HG03095 (cell line): ENCODE data around the gene ESM1.
"Not testable (repeated sequence)": the region's sequence is repeated elsewhere in the genome, so short reads cannot be mapped to it uniquely, and the experiment has no call there.

Source experiments
- ATAC-seq: cut with Tn5 transposase; IDR thresholded peaks from one replicate; pipeline ENCODE4 v1.9.1; 2021; ENCODE audit warnings: moderate library complexity; ENCODE audit not compliant: unreplicated experiment

The ESM1 gene, protein sequence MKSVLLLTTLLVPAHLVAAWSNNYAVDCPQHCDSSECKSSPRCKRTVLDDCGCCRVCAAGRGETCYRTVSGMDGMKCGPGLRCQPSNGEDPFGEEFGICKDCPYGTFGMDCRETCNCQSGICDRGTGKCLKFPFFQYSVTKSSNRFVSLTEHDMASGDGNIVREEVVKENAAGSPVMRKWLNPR

DNA sequence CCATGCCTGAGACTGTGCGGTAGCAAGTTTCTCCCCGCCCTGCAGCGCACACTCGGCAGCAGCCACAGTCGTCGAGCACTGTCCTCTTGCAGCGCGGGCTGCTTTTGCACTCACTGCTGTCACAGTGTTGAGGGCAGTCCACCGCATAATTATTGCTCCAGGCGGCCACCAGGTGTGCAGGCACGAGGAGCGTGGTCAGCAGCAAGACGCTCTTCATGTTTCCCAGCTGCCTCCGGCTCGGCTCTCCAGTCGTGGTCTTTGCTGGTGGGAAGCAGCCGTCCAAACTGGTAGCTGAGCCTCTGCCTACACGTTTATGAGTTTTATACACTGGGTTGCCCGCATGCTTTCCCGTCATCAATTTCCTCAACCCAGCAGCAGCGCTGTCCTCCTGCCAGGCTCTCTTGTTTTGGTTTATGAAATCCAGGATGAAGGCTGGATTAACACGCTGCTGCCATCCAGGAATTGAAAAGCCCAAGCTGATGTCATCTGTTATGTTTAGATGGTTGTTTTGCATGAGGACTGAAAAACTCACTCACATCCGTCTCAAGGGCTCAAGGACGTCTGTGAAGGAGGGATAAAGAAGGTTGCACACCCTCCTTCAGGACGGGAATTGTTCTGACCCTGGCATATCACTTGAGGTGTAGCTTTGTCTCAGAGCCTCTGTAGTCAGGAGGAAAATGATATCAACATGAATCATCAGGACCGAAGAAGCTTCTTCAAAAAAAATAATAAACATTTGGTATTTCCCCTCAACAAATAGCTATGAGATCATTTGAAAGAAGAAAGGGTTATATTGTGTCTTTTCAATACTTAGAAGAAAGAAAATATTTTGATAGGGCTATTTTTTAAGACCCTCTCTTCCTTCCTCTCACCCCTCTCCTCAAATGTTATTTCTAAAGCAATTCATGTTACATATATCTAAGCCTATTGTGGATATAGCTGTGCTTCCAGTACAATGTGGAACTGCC lies at the start of gene ESM1:
Gene ESM1 (minus strand): TSS at position 293 of the 968 bp plus-strand sequence. CDS start 76 bp downstream, at position 217.
- no peak for ATAC-seq

DNA sequence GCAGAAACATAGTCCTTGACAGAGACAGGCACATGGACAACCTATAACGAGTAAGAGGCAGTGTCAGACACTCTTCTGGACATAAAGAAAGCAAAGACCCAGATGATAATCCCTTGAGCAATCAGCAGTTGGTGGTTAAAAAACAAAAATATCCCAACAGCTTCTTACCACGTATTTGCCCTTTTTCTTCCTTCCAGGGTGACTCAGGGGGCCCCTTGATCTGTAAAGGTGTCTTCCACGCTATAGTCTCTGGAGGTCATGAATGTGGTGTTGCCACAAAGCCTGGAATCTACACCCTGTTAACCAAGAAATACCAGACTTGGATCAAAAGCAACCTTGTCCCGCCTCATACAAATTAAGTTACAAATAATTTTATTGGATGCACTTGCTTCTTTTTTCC lies 48.2 kb upstream of the ESM1 start:
- ATAC-seq, result no peak

DNA sequence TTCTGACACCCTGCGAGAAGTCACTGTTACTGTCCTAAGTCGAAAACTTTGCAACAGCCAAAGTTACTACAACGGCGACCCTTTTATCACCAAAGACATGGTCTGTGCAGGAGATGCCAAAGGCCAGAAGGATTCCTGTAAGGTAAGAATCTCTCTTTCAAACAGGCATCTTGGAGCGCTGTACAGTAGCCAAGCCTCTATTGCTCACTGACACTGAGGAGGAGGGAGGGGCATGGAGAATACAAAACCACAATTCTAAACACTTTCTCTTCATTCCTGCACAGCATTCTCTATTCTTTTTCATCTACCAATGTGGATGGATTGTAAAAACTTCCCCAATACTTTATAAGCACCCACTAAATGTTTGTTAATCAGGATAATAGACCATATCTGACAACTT lies 46.1 kb upstream of the ESM1 start:
- ATAC-seq, result no peak

DNA sequence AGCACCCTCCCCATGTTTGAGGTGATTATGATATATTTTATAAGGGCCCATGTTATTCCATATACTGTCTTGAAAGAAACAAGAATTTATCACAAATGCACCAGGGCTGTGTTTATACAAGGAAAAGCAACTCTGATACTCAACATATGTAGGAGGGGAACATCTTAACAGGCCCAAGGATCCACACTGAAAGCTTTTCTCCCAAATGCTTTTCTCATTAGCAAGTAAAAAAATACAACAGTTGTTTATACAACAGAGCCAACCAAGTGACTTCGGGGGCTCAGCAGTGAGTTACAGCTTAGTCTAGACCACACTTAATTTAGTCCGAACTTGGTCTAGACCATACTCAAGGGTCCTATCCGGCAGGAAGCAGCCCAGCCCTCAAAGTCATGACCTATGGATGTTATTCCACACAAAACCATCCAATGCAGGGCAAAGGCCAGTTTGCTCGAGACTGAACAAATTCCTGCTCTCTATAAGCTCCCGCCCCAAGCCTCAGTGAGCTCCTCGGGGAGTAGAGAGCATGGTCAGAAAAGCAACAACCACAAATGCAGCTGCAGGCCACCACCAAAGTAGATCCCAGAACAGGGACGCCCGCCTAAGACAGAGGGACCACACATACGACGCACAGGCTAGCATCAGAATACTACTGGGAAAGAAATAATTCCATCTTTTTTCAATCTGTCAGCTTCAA lies 45.4 kb upstream of the ESM1 start:
- no peak for ATAC-seq

DNA sequence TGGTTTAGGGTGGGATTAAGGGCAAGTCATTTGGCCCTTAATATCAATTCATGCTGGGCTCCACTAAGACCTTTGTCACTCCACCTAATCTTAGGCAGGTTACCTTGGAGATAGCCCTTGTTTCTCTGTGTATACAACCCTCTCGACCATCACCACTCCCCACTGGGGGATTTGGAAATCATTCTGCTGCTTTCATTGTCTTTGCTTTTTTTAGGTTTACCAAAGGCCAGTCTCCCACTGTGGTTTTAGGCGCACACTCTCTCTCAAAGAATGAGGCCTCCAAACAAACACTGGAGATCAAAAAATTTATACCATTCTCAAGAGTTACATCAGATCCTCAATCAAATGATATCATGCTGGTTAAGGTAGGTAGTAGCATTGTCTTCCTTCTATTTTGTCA lies 44.8 kb upstream of the ESM1 start:
- no peak for ATAC-seq

DNA sequence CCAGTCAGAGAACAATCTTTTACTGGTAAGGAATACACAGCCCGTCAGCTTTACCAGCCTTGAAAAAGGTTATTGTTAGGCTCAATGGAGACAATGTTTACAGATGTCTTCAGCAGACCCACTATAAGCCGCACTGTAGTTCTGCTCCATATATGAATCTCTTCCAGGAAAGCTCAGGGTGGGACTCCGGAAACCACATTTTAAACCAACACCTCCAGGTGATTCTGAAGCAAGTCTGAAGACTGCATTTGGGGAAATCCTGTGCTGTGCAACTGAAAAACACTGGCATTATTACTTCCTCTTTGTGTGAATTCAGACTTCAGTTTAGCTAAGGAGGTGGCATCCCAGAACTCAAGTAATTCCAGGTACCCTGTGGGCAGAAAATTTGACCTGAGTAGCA lies 42.2 kb upstream of the ESM1 start:
- ATAC-seq, result no peak

DNA sequence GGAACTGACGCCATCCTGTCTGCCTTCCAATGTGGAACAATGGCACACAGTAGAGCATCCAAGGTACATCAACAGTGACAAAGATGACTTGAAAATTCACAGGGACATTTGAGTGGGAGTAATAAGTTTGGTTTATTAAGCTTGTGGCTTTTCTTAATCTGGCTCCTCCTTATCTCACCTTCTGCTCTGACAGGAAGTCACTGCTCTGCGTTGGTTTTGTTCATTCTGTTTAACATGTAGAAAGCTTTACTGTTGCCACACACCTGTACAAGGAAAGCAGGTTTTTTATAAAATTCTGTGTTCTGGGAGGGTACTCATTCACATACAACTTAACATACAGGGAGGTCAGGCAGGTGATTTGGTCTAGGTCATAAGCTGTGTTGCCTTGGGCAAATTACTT lies 37.1 kb upstream of the ESM1 start:
- no peak for ATAC-seq

DNA sequence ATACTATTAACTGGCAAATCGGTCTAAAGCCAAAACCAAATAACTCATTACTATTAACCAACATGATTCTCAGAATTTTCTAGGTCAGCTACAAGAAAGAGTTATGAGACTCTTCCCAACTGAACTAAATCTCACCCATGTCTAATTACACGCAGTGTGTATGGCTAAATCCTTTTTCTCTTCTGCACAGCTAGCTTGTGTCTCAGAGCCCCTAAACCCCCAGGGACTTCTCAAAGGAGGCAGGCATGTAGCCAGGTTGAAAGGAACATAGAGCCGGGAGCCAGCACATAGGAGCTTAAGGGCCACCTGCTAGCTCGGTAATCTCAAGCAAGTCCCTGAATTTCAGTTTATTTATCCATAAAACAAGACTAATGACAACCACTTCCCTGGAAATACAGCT lies 36.4 kb upstream of the ESM1 start:
- no peak for ATAC-seq

DNA sequence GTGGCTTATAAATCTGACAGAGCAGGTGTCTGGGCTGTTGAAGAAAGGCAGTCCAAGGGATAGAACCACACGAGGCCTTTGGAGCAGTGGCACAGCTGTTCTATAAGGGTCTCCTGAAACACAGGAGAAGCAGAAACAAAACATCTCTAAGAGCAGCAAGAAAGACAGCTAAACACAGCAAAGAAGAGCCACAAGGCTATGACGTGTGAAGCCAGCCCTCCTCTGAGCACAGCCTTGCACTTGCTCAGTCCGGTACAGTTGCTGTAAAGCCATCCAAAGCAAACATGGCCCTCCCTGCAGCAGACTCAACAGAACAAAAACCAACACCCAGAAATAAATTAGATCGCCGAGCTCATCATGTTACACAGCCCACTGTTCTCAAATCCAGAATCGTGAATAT lies 36.0 kb upstream of the ESM1 start:
- no peak for ATAC-seq

DNA sequence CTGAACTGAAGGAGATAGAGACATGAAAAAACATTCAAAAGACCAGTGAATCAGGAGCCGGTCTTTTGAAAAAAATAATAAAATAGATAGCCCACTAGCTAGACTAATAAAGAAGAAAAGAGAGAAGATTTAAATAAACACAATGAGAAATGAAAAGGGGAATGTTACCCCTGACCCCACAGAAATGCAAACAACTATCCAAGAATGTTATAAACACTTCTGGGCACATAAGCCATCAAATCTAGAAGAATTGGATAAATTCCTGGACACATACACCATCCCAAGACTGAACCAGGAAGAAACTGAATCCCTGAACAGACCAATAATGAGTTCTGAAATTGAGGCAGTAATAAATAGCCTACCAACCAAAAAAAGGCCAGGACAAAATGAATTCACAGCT lies 24.8 kb upstream of the ESM1 start:
- not testable (repeated sequence) for ATAC-seq

DNA sequence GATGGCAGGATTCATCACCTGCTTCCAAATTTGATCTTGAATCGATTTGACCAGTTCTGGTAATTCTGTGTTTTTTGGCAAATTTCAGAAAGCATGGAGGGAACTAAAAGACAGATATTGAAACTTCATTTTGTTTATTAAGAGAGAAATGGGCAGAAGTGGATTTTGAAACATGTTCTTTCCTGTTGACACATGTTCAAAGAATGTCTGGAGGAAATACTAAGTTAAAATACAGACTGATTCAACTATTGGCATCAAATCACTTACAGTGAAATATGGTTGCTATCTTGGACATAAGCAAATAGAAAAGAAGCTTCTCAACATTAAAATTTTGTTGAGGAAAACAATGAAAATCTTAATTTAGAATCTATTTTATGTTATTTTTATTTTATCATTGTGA lies 19.3 kb upstream of the ESM1 start:
- ATAC-seq, result no peak

DNA sequence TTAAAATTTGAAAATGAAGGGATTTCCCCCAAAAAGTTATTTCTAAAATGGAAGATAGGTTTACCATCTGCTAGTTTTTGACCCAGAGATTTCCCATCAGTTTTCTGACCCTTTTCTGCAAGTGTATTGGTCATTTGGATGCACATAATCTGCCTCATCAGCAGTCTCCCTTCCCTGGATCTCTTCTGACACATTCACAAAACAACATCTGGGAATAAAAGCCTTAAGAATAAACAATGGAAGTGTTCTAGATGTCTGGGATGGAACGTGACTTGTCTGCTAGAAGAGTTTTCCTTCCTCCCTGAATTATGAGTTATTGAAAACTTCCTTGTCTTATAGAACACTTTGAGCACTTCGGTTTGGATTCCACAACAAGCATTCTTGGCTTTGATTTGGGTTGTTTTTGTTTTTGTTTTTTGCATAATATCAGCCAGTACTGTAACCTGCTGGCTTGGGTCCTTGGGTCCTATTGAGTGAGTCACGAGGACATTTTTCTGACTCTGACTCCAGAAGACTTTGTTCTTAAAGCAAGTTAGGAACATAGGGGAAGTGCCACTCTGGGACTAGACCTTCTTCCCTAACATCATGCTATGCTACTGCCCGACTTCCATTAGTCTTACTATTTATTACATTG lies 18.2 kb upstream of the ESM1 start:
- no peak for ATAC-seq

DNA sequence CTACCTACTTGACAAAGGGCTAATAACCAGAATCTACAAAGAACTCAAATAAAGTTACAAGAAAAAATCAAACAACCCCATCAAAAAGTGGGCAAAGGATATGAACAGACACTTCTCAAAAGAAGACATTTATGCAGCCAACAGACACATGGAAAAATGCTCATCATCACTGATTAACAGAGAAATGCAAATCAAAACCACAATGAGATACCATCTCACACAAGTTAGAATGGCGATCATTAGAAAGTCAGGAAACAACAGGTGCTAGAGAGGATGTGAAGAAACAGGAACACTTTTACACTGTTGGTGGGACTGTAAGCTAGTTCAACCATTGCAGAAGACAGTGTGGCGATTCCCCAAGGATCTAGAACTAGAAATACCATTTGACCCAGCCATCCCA lies 16.8 kb upstream of the ESM1 start:
- ATAC-seq, result not testable (repeated sequence)

DNA sequence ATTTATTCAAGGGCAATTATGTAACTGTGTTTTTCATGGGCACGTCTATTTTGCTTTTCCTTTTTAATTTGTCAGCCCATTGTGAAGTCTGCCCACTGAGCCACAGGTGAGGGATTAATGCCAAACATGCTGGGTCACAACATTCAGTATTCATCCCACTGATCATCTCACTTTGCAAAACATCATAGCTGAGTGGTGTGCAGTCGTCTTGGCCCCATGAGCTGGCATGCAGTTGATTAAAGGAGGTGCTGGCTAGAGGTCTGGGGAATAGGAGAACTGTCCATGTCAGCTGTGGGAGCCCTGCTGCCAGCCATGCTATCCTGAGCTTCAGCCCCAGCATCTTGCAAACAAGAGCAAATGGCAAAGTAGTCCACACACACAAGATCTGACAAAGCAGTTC lies 11.7 kb upstream of the ESM1 start:
- ATAC-seq, result no peak

DNA sequence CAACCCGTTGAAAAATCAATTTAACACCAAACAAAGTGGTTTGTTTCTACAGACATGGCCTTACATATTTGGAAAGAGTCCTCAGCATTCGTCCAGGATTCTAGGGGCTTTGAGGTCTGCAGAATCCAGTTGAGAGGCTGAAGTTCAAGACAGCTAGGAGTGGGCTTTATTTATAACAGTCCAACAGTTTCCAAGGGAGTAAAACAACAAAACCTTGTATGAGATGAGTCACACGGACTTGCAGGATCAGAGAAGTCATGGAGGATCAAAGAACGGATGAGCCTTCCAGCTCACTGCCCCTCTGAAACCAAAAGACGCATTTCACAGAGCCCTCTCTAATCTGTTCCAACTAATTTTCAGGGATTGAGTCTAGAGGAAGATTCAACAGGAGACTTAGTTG lies 11.1 kb upstream of the ESM1 start:
- ATAC-seq, result no peak

DNA sequence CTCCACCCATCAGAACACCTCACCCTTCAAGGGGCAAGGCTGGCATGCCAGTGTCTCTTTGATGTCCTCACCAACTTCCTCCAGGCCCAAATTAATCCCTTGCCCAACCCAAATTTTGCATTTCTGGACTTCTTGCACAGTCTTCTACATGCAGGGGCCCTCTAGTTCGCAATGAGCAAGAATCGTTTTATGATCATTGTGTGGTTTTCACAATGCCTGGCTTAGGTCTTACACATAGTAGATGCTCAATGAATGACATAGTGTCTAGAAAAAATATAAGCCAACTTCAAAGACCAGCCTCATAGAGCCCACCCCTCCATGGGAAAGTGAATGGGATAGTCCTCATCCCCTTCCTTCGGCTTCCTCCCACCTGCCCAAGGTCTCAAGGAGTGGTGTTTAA lies 9.8 kb upstream of the ESM1 start:
- ATAC-seq, result no peak

DNA sequence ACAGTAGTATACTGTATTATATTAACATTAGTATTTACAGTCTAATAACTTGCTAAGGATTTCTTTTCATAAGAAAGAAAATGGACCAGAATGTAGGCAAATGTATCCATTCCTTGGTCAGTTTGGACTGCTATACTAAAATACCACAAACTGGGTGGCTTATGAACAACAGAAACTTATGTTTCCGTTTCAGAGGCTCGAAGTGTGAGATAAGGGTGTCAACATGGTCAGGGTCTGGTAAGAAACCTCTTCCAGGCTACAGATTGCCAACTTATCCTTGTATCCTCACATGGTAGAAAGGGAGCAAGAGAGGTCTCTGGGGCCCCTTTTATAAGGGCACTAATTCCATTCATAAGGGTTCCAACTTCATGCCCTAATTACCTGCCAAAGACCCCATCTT lies 9.2 kb upstream of the ESM1 start:
- ATAC-seq, result no peak

DNA sequence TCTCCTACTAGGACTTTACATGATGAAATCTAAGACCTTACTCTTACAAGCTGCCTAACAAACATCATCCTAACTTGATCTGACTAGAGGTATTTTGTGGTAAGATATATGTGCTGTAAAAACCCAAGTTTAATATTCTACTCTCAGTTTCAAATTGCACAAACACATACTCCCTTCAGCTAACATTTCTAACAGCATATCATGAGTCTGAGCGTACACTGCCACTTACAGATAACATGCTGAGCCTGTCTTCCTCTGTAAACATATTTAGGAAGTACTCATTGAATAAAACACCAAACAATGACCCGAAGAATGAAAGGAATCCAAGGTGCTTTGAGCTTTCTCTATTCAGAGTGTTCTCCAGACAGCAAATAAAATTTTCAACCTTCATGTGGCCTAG lies 7.9 kb upstream of the ESM1 start:
- ATAC-seq, result no peak

DNA sequence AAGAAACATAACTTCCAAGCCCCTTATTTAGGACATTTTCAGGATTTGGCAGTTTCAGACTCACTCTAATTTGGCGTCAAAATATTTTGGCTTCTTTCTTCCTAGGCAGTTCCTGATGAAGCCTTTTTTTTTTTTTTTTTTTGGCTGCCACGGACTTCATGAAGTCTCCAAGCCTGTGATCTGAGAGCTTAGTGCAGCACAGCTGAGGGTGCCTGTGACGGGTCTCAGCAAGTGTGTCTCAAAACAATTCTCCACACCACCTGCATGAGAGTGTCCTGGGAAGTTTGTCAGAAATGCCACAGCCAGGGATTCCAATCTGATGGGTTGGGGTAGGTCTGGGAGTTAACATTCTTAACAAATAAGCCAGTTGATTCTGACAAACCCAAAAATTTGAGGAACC lies 6.0 kb upstream of the ESM1 start:
- ATAC-seq, result no peak

DNA sequence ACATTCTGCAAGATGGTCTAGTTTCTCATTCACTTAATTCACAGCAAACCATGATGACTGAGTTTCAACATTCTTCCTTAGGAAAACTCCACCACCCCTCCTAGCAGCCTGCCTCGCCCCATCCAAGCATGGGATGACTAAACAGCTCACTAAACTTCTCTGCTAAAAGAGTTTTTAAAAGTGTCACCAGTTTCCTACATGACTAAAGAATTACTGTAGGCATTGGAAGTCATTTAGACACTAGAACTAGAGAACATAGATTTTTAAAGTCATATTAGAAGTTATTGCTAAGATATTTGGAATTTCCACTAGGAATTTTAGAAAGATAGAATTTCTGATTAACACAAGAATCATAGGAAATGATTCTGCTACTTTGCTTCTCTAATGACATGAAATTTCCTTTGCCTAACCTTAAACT lies 5.5 kb upstream of the ESM1 start:
- ATAC-seq, result no peak

DNA sequence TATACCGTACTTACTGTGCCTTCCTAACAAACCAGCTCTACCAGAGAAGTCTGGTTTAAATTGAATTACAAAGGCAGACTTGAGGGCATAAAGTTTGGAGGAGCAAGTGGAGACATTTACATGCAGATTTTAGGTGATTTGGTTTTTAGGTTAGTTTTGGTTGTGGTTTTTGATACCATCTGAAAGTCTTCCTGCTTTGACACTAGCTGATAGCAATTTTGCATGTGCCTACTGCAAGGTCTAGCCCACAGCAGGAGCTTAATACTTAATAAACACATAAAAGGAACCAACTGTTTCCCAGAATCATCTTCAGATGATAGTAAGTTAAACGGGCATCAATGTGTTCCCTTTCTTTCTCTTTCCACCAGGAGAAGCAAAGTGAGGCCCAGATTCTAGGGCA lies 3.4 kb upstream of the ESM1 start:
- no peak for ATAC-seq
